ENCODE measurements around the gene ACSF3.

- TF ChIP-seq TAF1 (IDR thresholded peaks at IDR 0.05; ENCODE audit: low read depth) = no peak
- TF ChIP-seq EZH2 (IDR thresholded peaks at IDR 0.05; ENCODE audit: borderline replicate concordance, insufficient read depth, low read length, poor library complexity, severe bottlenecking) = no peak
- TF ChIP-seq RAD21 (conservative IDR thresholded peaks at IDR 0.05) = no peak
- TF ChIP-seq POLR2AphosphoS5 (IDR thresholded peaks at IDR 0.05) = no peak
- TF ChIP-seq REST (IDR thresholded peaks at IDR 0.05; ENCODE audit: borderline replicate concordance) = no peak
- no peak for TF ChIP-seq CTCF (IDR thresholded peaks at IDR 0.05; ENCODE audit: poor library complexity, severe bottlenecking)
- TF ChIP-seq SMC3 (conservative IDR thresholded peaks at IDR 0.05; ENCODE audit: poor library complexity) = no peak
Measured at GRCh38 chr16:89177501-89177900, 83.8 kb downstream of the ACSF3 start.

Data from neural cell (in vitro differentiated cells).